GM23248 (cell line): Measurements from ENCODE around the gene ATP2B3. TPM values are rescaled to one million over a fixed set of nuclear protein-coding genes. Genes with fewer than 3 reads are reported as not detected.
A peak's percentile ranks its signal among the peaks of the same experiment; 100 is the strongest.

ENCODE experiments used
- DNase-seq: peaks from one replicate; pipeline ENCODE4 v3.0.0-alpha.2; 2015
- H2AFZ ChIP-seq: fragments of 200-600 bp; sonication (generic); 2 replicates; pipeline ENCODE4 v1.6.1; 2016; ENCODE audit warnings: antibody characterized with exemption
- H3F3A ChIP-seq: fragments of 200-600 bp; sonication (generic); 2 replicates; pipeline ENCODE4 v1.6.1; 2016; ENCODE audit warnings: mild to moderate bottlenecking, antibody characterized with exemption, mixed run types; ENCODE audit not compliant: insufficient read depth
- H3K27ac ChIP-seq: fragments of 200-600 bp; sonication (generic); 2 replicates; pipeline ENCODE4 v1.5.1; 2016; ENCODE audit warnings: mild to moderate bottlenecking
- H3K27me3 ChIP-seq: fragments of 200-600 bp; sonication (generic); replicated peaks from 2 replicates; pipeline ENCODE4 v1.6.1; 2016; ENCODE audit warnings: mild to moderate bottlenecking; ENCODE audit not compliant: insufficient read depth
- H3K36me3 ChIP-seq: fragments of 200-600 bp; sonication (generic); 2 replicates; pipeline ENCODE4 v1.6.1; 2016; ENCODE audit warnings: low read depth, mild to moderate bottlenecking
- H3K4me1 ChIP-seq: fragments of 200-600 bp; sonication (generic); 2 replicates; pipeline ENCODE4 v1.6.1; 2016; ENCODE audit warnings: mild to moderate bottlenecking; ENCODE audit not compliant: insufficient read depth
- H3K4me2 ChIP-seq: fragments of 200-600 bp; sonication (generic); one replicate; pipeline ENCODE4 v1.6.1; 2016; ENCODE audit warnings: mild to moderate bottlenecking; ENCODE audit not compliant: unreplicated experiment
- H3K4me3 ChIP-seq: fragments of 200-600 bp; sonication (generic); 2 replicates; pipeline ENCODE4 v1.5.1; 2016; ENCODE audit warnings: mild to moderate bottlenecking
- H3K79me2 ChIP-seq: fragments of 200-600 bp; sonication (generic); 2 replicates; pipeline ENCODE4 v1.6.1; 2016; ENCODE audit warnings: mild to moderate bottlenecking; ENCODE audit not compliant: insufficient read depth
- H3K9ac ChIP-seq: fragments of 200-600 bp; sonication (generic); 2 replicates; pipeline ENCODE4 v1.6.1; 2016; ENCODE audit warnings: mild to moderate bottlenecking
- H3K9me2 ChIP-seq: fragments of 200-600 bp; sonication (generic); 2 replicates; pipeline ENCODE4 v1.6.1; 2016; ENCODE audit warnings: mixed run types, mild to moderate bottlenecking, moderate library complexity; ENCODE audit not compliant: insufficient read depth
- H3K9me3 ChIP-seq: fragments of 200-600 bp; sonication (generic); one replicate; pipeline ENCODE4 v1.6.1; 2017; ENCODE audit warnings: low read depth
- H4K20me1 ChIP-seq: fragments of 200-600 bp; sonication (generic); 2 replicates; pipeline ENCODE4 v1.6.0; 2016; ENCODE audit not compliant: insufficient read depth
- EZH2 ChIP-seq: fragments of 200-600 bp; sonication (generic); IDR thresholded peaks from 2 replicates; pipeline ENCODE4 v1.6.1; 2018; ENCODE audit warnings: antibody characterized with exemption, mild to moderate bottlenecking; ENCODE audit not compliant: insufficient read depth, poor library complexity, severe bottlenecking
- EZH2phosphoT487 ChIP-seq: fragments of 200-600 bp; sonication (generic); IDR thresholded peaks from 2 replicates; pipeline ENCODE4 v1.6.1; 2018; ENCODE audit warnings: antibody characterized with exemption, moderate library complexity, mild to moderate bottlenecking, low read depth; ENCODE audit not compliant: insufficient read depth
- WGBS, 2 experiments: methylation state at CpG; one replicate each; pipeline ENCODE4 v1.1.6; 2015 to 2017; ENCODE audit warnings: low lambda C conversion rate in 2 of 2, low coverage in 1 of 2; ENCODE audit errors: missing lambda C conversion rate in 2 of 2; 5-methylcytosine and 5-hydroxymethylcytosine counted together
- in situ Hi-C: fragments of 300-500 bp; cut with MboI; formaldehyde crosslinking; loops from 2 replicates; pipeline ENCODE4 v1.15.0; 2020
- polyA plus RNA-seq: library from polyadenylated mRNA; unstranded; fragments of >200 nt; fragmentation: Nextera tagmentation; extraction: Ambion mirVana; gene quantifications from 2 replicates; pipeline ENCODE4 v1.2.1, GENCODE V29; 2016
- total RNA-seq: library from RNA; depleted of rRNA; stranded (reverse); fragments of >200 nt; shearing (Covaris generic); gene quantifications from 2 replicates; pipeline ENCODE4 v1.2.3, GENCODE V29; 2014

ATP2B3 gene
- total and polyA plus RNA-seq, 2 experiments from 2014 or later: not detected

DNA sequence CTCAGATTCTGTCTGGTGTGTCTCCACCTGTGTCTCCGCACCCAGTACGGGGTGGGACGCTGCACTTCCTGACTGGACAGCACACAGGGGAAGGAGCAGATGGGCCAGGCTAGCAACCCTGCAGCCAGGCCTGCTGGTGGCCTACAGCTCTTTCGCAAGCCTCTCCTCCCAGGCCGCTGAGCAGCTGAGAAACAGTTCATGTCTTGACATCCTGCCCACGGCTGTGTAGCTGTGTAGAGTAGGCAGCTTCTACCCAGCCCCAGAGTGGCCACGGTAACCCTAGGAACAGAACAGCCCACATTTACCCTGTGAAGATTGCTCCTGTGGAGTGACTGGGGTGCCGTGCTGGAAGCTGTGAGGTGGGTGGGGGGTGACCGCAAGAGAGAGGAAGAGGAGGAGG, 42.6 kb downstream of the ATP2B3 start:
- in situ Hi-C loops: loop anchor here (10.0 kb wide), 1 partner anchor 115 kb away; the partner anchor contains the start of gene PNCK
- H3K4me1 ChIP-seq: no peaks in the 10 kb centered on the region
- WGBS, 2 experiments: 4 to 47% methylated on average over 3 to 7 of the region's 9 CpGs
- no peak overlapping the region for H3K4me3 ChIP-seq
- H3K79me2 ChIP-seq: no peaks in the 10 kb centered on the region
- no peak overlapping the region for H2AFZ ChIP-seq
- H4K20me1 ChIP-seq: no peaks in the 10 kb centered on the region
- H3K4me2 ChIP-seq: no peak overlapping the region
- DNase-seq: peak; percentile 14
- H3F3A ChIP-seq: no peaks in the 10 kb centered on the region
- no peak for TF ChIP-seq EZH2phosphoT487
- no peak for TF ChIP-seq EZH2
- no peaks in the 10 kb centered on the region for H3K9me3 ChIP-seq
- no peak overlapping the region for H3K9ac ChIP-seq
- H3K27ac ChIP-seq: no peak overlapping the region
- no peaks in the 10 kb centered on the region for H3K36me3 ChIP-seq
- H3K27me3 ChIP-seq: no peaks in the 10 kb centered on the region
- H3K9me2 ChIP-seq: no peaks in the 10 kb centered on the region

GRCh38 chrX:153560466-153560865, 43.0 kb downstream of the ATP2B3 start:
- H3K9ac ChIP-seq: no peak overlapping the region
- no peaks in the 10 kb centered on the region for H3K4me1 ChIP-seq
- H3K9me3 ChIP-seq: no peaks in the 10 kb centered on the region
- H3K36me3 ChIP-seq: no peaks in the 10 kb centered on the region
- H3K4me2 ChIP-seq: no peak overlapping the region
- no peaks in the 10 kb centered on the region for H3K79me2 ChIP-seq
- in situ Hi-C loops: no loop called here
- no peaks in the 10 kb centered on the region for H3K9me2 ChIP-seq
- H3K27me3 ChIP-seq: no peaks in the 10 kb centered on the region
- no peaks in the 10 kb centered on the region for H4K20me1 ChIP-seq
- no peak for TF ChIP-seq EZH2
- TF ChIP-seq EZH2phosphoT487: no peak
- H3K4me3 ChIP-seq: no peak overlapping the region
- H3F3A ChIP-seq: no peaks in the 10 kb centered on the region
- H3K27ac ChIP-seq: no peak overlapping the region
- no peak overlapping the region for H2AFZ ChIP-seq
- 80 to 83% methylated on average over 13 to 22 of the region's 22 CpGs for WGBS, 2 experiments
- no peak for DNase-seq

GRCh38 chrX:153561337-153561736, 43.9 kb downstream of the ATP2B3 start:
- TF ChIP-seq EZH2phosphoT487 (no peak), EZH2 (no peak)
- Histone ChIP-seq H3K27me3 (no peaks in the 10 kb centered on the region), H2AFZ (no peak overlapping the region), H3K4me3 (no peak overlapping the region), H3K4me1 (no peaks in the 10 kb centered on the region), H3K36me3 (no peaks in the 10 kb centered on the region), H3F3A (no peaks in the 10 kb centered on the region), H3K79me2 (no peaks in the 10 kb centered on the region), H3K9ac (no peak overlapping the region), H4K20me1 (no peaks in the 10 kb centered on the region), H3K9me3 (no peaks in the 10 kb centered on the region), H3K4me2 (no peak overlapping the region), H3K27ac (no peak overlapping the region), H3K9me2 (no peaks in the 10 kb centered on the region)
- WGBS, 2 experiments: 50 to 63% methylated on average over 1 to 6 of the region's 7 CpGs
- no peak for DNase-seq
- in situ Hi-C loops: no loop called here

DNA sequence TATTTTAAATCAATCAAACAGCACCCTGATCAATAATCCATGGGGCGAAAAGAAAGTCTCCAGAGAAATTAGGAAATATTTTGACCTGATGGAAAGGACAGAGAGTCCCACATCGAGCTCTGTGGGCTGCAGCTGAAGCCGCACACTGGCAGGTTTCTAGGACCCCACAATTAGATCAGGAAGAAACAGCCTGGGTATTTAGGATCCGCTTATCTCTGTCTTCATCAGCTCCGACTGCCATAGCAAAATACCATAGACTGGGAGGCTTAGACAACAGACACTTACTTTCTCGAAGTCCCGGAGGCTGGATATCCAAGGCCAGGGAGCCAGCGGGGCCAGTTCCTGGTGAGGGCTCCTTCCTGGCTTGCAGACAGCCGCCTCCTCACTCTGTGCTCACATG, 45.1 kb downstream of the ATP2B3 start:
- no peaks in the 10 kb centered on the region for H3K9me2 ChIP-seq
- H3K36me3 ChIP-seq: no peaks in the 10 kb centered on the region
- 92 to 95% methylated on average over 7 to 9 of the region's 9 CpGs for WGBS, 2 experiments
- in situ Hi-C loops: no loop called here
- no peak overlapping the region for H2AFZ ChIP-seq
- no peaks in the 10 kb centered on the region for H3K27me3 ChIP-seq
- H3K4me3 ChIP-seq: no peak overlapping the region
- H3K79me2 ChIP-seq: no peaks in the 10 kb centered on the region
- H3K4me2 ChIP-seq: no peak overlapping the region
- TF ChIP-seq EZH2phosphoT487 (no peak), EZH2 (no peak)
- no peaks in the 10 kb centered on the region for H3K4me1 ChIP-seq
- no peak overlapping the region for H3K27ac ChIP-seq
- no peak for DNase-seq
- no peak overlapping the region for H3K9ac ChIP-seq
- H3F3A ChIP-seq: no peaks in the 10 kb centered on the region
- no peaks in the 10 kb centered on the region for H4K20me1 ChIP-seq
- H3K9me3 ChIP-seq: no peaks in the 10 kb centered on the region

GRCh38 chrX:153564047-153564606, 46.7 kb downstream of the ATP2B3 start:
- in situ Hi-C loops: no loop called here
- Histone ChIP-seq H3F3A (no peaks in the 10 kb centered on the region), H3K27ac (no peak overlapping the region), H4K20me1 (no peaks in the 10 kb centered on the region), H2AFZ (no peak overlapping the region), H3K9ac (no peak overlapping the region), H3K9me2 (no peaks in the 10 kb centered on the region), H3K4me2 (no peak overlapping the region), H3K4me3 (no peak overlapping the region), H3K79me2 (no peaks in the 10 kb centered on the region), H3K27me3 (no peaks in the 10 kb centered on the region), H3K4me1 (no peaks in the 10 kb centered on the region), H3K9me3 (no peaks in the 10 kb centered on the region), H3K36me3 (no peaks in the 10 kb centered on the region)
- no peak for DNase-seq
- TF ChIP-seq EZH2phosphoT487: no peak
- TF ChIP-seq EZH2: no peak
- WGBS, 2 experiments: 85 to 86% methylated on average over 10 to 11 of the region's 14 CpGs
